ENCODE results near the gene CCDC91. TPM values are rescaled to one million over a fixed set of nuclear protein-coding genes. Genes with fewer than 3 reads are reported as not detected.

The CCDC91 gene
- total and polyA plus RNA-seq, 9 of the 15 experiments (the other 6 are each of a cell fraction or from before 2014, with no cell fraction given), result 10.1 to 31.1 (median 26.3) TPM

DNA sequence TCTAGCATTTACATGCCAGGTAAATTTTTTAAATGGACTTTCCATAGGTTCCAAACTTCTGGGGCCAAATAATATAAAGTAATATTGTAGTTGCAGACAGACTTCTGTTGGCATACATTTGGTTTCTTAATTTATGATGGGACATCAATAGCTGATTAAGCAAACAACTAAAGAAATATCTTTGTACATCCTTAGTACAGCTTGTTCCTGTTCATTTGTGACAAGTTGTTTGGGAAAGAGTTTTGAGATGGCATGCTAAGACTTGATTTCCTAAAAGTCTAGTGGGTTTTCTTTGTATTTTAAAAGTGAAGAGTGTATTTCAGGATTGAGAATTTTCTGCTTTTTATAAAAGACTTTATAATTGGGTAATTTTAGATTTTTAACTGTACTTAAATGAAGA lies 41.0 kb downstream of the CCDC91 start:
- no peak for ATAC-seq
- intact Hi-C loops (cut with micrococcal nuclease), result no loop called here
- in situ Hi-C loops (cut with MboI), result no loop called here

More for the DNA sequence above, 41.0 kb downstream of the CCDC91 start:
- no TSS peak for BruUV-seq (replicated peaks)
- Histone ChIP-seq H3K9me1 (ENCODE audit: control insufficient read depth, insufficient read depth, low read length) (no peaks in the 10 kb centered on the region), H3K27ac (ENCODE audit: extremely low read depth, low read depth, low read length) (no peak overlapping the region), H3K4me3 (no peak overlapping the region), H3K79me2 (ENCODE audit: control insufficient read depth, insufficient read depth, low read length) (peaks cover 39% of the 10 kb centered on the region), H3K9me3 (replicated peaks; ENCODE audit: control insufficient read depth, insufficient read depth, low read depth, low read length) (no peaks in the 10 kb centered on the region), H3K4me2 (ENCODE audit: insufficient read depth, low read length) (no peak overlapping the region), H3K36me3 (ENCODE audit: control insufficient read depth, insufficient read depth, low read length) (no peaks in the 10 kb centered on the region), H2AFZ (ENCODE audit: low read depth, low read length) (no peak overlapping the region), H4K20me1 (replicated peaks; ENCODE audit: control insufficient read depth, insufficient read depth, low read length) (no peaks in the 10 kb centered on the region), H3K9ac (ENCODE audit: insufficient read depth in 1 of 2, low read depth in 2 of 2, low read length in 2 of 2) (no peak overlapping the region), H3K4me1 (replicated peaks in 1 of 2; ENCODE audit: control insufficient read depth in 2 of 2, insufficient read depth in 2 of 2, low read length in 2 of 2) (peaks cover 0 to 20% of the 10 kb centered on the region in 2 experiments; a peak in 2 of 5 replicates), H3K27me3 (ENCODE audit: control insufficient read depth in 2 of 2, insufficient read depth in 2 of 2, low read length in 2 of 2) (no peaks in the 10 kb centered on the region)
- no peak for DNase-seq (ENCODE audit: extremely low read depth in 1 of 4, low spot score in 3 of 4)
- ChIA-PET POLR2A (no interaction called here), CTCF (ENCODE audit: low intra/inter-chr PET ratio) (no interaction called here)
- TF ChIP-seq ZNF589 (CRISPR knock-in tag; IDR thresholded peaks at IDR 0.05; ENCODE audit: low read depth) (no peak), MBD2 (IDR thresholded peaks at IDR 0.05; ENCODE audit: borderline replicate concordance, low read depth) (no peak), RCOR1 (IDR thresholded peaks at IDR 0.05; ENCODE audit: borderline replicate concordance in 1 of 2, low read depth in 2 of 2, low read length in 2 of 2) (no peak), ZNF24 (IDR thresholded peaks at IDR 0.05) (no peak), HNRNPUL1 (IDR thresholded peaks at IDR 0.05; ENCODE audit: low read length) (no peak), HSF4 (CRISPR knock-in tag; IDR thresholded peaks at IDR 0.05; ENCODE audit: borderline replicate concordance) (no peak), XRCC4 (IDR thresholded peaks at IDR 0.05; ENCODE audit: extremely low read depth, insufficient read depth, insufficient read length) (no peak), NCOA6 (IDR thresholded peaks at IDR 0.05) (no peak), HNRNPK (IDR thresholded peaks at IDR 0.05; ENCODE audit: low read depth, low read length, poor library complexity, severe bottlenecking) (no peak), ZNF384 (IDR thresholded peaks at IDR 0.05; ENCODE audit: low read depth, low read length) (no peak), NFIX (CRISPR knock-in tag; IDR thresholded peaks at IDR 0.05; ENCODE audit: low read depth) (no peak), ZNF41 (CRISPR knock-in tag; conservative IDR thresholded peaks at IDR 0.05) (no peak), MITF (IDR thresholded peaks at IDR 0.05) (no peak)
- TF ChIP-seq, protein P1, sequence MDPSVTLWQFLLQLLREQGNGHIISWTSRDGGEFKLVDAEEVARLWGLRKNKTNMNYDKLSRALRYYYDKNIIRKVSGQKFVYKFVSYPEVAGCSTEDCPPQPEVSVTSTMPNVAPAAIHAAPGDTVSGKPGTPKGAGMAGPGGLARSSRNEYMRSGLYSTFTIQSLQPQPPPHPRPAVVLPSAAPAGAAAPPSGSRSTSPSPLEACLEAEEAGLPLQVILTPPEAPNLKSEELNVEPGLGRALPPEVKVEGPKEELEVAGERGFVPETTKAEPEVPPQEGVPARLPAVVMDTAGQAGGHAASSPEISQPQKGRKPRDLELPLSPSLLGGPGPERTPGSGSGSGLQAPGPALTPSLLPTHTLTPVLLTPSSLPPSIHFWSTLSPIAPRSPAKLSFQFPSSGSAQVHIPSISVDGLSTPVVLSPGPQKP (CRISPR knock-in tag; IDR thresholded peaks at IDR 0.05), result no peak
- TF ChIP-seq, protein P2, sequence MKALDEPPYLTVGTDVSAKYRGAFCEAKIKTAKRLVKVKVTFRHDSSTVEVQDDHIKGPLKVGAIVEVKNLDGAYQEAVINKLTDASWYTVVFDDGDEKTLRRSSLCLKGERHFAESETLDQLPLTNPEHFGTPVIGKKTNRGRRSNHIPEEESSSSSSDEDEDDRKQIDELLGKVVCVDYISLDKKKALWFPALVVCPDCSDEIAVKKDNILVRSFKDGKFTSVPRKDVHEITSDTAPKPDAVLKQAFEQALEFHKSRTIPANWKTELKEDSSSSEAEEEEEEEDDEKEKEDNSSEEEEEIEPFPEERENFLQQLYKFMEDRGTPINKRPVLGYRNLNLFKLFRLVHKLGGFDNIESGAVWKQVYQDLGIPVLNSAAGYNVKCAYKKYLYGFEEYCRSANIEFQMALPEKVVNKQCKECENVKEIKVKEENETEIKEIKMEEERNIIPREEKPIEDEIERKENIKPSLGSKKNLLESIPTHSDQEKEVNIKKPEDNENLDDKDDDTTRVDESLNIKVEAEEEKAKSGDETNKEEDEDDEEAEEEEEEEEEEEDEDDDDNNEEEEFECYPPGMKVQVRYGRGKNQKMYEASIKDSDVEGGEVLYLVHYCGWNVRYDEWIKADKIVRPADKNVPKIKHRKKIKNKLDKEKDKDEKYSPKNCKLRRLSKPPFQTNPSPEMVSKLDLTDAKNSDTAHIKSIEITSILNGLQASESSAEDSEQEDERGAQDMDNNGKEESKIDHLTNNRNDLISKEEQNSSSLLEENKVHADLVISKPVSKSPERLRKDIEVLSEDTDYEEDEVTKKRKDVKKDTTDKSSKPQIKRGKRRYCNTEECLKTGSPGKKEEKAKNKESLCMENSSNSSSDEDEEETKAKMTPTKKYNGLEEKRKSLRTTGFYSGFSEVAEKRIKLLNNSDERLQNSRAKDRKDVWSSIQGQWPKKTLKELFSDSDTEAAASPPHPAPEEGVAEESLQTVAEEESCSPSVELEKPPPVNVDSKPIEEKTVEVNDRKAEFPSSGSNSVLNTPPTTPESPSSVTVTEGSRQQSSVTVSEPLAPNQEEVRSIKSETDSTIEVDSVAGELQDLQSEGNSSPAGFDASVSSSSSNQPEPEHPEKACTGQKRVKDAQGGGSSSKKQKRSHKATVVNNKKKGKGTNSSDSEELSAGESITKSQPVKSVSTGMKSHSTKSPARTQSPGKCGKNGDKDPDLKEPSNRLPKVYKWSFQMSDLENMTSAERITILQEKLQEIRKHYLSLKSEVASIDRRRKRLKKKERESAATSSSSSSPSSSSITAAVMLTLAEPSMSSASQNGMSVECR (CRISPR knock-in tag; IDR thresholded peaks at IDR 0.05), result no peak
- FAIRE-seq, result no peak
